GM18505 (cell line): ENCODE data around the gene BRCA1.

Experiments used
- ATAC-seq: cut with Tn5 transposase; IDR thresholded peaks from one replicate; pipeline ENCODE4 v1.9.1; 2021; ENCODE audit not compliant: unreplicated experiment
- POLR2A ChIP-seq: IDR thresholded peaks from 4 replicates; pipeline ENCODE4 v1.6.1; 2011; ENCODE audit warnings: borderline replicate concordance; ENCODE audit not compliant: insufficient read depth, insufficient read length; ENCODE audit errors: extremely low read depth

BRCA1 gene

GRCh38 chr17:43030137-43030767, 94.9 kb downstream of the BRCA1 start:
- no peak for TF ChIP-seq POLR2A
- ATAC-seq = no peak

GRCh38 chr17:43028221-43028861, 96.8 kb downstream of the BRCA1 start:
- no peak for TF ChIP-seq POLR2A
- ATAC-seq = no peak

- no peak for ATAC-seq
- no peak for TF ChIP-seq POLR2A
These were observed 97.8 kb downstream of the BRCA1 start for GRCh38 chr17:43027091-43028032.

DNA sequence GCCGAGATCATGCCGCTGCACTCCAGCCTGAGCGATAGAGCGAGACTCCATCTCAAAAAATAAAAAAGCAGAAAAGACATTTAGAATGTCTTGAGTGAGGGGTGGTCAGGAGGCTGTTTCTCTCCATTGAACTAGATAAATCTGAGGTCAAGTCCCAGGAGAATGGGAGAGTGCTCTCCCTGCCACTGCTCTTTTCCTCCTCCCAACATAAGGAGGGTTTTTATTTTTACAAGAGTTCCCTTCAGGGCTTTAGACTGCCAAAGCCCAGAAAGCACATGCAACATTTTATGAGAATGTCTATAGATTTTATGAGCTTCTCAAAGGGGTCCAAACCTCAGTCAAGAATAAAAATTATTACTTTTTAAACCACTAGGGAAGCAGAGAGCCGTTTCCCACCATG, 98.6 kb downstream of the BRCA1 start:
- no peak for TF ChIP-seq POLR2A
- ATAC-seq = no peak

GRCh38 chr17:43025766-43026537, 99.2 kb downstream of the BRCA1 start:
- TF ChIP-seq POLR2A = no peak
- ATAC-seq = no peak

DNA sequence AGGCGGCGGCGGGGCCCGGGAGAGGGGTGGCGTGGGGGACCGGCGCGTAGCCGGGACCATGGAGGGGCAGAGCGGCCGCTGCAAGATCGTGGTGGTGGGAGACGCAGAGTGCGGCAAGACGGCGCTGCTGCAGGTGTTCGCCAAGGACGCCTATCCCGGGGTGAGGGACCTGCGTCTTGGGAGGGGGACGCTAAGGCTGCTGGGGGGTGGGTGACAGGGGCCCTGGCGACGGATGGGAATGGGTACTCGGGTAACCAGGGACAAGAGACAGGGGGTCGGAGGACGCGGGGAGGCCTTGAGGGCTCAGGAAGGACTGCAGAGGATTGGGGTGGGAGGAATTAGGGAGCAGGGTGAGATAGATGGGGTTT, 99.9 kb downstream of the BRCA1 start:
- no peak for ATAC-seq
- TF ChIP-seq POLR2A = no peak

- TF ChIP-seq POLR2A = no peak
- no peak for ATAC-seq
These were observed 100.5 kb downstream of the BRCA1 start, which contains the start of gene RND2 for GRCh38 chr17:43024407-43025289. RND2 (plus strand) TSS chr17:43025231; CDS start chr17:43025348, 117 bp downstream.

GRCh38 chr17:43021741-43022512, 103.2 kb downstream of the BRCA1 start, which contains the start of gene VAT1:
VAT1 (minus strand) TSS chr17:43022385; CDS start chr17:43022322, 63 bp downstream.
- no peak for TF ChIP-seq POLR2A
- no peak for ATAC-seq

GRCh38 chr17:43020789-43021740, 104.1 kb downstream of the BRCA1 start:
- no peak for TF ChIP-seq POLR2A
- ATAC-seq = no peak

DNA sequence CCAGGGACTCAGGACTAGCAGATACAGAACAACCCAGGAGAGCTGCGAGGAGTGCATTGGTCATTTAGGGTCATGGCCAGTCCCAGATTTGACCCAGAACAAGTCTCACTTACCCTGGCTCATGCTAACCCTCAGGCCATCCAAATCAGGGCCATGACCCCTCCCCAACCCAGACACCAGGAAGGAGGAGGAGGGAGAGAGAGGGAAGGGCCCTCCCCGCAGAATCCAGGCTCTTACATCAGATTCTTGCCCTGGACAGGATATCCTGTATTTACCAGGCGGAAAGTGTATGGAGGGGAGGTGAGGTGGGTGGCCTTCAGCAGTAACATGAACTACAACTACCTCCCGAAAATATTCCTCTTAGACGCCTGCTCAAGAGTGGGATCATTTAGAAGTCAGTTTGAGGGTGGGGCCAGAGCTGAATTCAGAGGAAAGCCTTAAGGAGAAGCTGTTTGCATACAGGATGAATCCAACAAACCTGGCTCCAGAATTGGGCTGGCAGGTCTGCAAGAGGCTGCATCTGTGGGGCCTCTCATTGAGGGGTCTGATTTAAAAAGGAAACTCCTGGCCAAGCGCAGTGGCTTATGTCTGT, 105.0 kb downstream of the BRCA1 start:
- TF ChIP-seq POLR2A = no peak
- ATAC-seq = no peak

DNA sequence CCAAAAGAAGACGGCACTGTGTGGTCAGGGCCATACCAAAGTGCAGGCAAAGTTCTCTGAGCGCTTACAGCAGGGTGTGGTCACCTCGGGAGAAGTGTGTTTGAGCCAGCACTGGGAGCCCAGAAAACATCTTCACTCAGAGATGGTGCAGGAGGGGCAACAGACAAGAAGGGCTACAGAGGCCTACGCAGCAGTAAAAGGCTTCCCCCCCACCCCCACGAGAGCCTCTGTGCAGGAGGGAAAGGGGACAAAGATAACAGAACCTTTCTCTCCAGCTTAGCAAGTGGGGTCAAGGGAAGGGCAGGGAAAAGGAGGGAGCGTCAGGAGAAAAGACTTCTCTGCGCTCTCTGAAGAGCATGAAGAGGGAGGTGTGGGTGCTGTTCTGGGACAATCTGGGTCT, 105.7 kb downstream of the BRCA1 start:
- no peak for ATAC-seq

More for the DNA sequence above, 105.7 kb downstream of the BRCA1 start:
- TF ChIP-seq POLR2A = no peak
